OCI-M1 (cell line): ENCODE results near the gene MRPL55.
A peak's percentile ranks its signal among the peaks of the same experiment; 100 is the strongest.

Experiments
- DNase-seq: peaks from one replicate; lab custom pipeline; 2025; lab: John Stamatoyannopoulos, UW

Gene MRPL55

DNA sequence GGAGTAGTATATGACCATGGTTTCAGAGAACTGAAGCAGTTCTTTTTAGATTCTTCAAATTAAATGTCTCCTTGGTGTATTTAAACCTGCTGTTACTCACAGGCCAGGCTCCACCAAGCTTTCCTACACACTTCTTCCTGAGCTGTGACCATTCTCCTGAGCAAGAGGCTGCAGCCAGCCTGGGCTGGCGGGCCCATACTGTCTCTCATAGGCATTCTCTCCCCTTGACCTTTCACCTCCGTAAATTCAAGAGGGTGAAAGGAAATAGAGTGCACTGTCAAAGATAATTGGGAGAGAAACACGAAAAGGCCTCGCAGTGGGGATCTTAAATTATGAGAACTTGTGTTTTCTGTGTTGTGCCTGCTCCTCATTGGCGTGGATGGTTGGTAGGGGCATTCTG lies 24.3 kb downstream of the MRPL55 start:
- DNase-seq: no peak

DNA sequence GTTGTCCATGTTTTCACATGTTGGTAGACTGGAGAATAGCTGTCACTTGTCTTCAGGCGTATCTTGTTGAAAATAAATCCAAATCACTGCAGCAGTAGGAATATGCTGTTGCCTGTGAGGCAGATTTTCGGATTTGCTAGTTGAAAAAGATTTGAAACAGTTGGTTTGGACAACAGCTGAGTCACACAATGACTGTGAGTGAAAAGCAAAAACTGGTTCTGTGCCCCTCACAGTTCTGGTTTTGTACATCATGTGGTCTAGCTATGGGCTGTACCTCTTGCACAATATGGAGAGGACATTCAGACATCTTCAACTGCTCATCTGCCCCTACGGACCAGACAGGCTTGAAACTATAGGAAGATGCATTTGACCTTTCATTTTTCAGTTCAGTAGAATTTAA lies 24.8 kb downstream of the MRPL55 start:
- DNase-seq: peak; percentile 67

DNA sequence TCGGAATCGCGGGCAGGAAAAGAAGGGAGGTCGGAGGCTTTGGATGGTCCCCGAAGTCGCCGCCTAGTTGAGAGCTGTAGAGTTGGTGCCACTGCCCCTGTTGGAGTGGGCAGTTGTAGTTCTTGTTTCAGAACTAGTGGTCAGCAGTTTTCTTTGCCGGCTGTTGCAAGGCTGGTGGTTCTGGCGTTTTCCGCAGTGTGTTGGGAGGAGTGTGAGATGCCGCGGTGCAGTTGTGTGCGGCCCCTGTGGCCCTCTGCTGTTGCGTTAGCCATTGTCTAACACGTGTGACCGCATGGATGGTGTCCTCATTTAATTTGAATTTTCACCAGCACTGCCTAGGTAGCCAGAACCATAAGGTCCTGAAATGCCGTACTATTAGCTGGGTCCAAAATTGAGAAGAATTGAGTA lies 25.2 kb downstream of the MRPL55 start:
- DNase-seq: peak; percentile 62

GRCh38 chr1:228082918-228083870 lies 25.9 kb downstream of the MRPL55 start:
- DNase-seq: peak; percentile 58

- peak; percentile 98 for DNase-seq
Observed at GRCh38 chr1:228082214-228082917, 26.7 kb downstream of the MRPL55 start, which contains the start of gene ARF1. Gene ARF1, plus strand, starts transcription at chr1:228082708. Its CDS starts 14,407 bp downstream, at chr1:228097115.

DNA sequence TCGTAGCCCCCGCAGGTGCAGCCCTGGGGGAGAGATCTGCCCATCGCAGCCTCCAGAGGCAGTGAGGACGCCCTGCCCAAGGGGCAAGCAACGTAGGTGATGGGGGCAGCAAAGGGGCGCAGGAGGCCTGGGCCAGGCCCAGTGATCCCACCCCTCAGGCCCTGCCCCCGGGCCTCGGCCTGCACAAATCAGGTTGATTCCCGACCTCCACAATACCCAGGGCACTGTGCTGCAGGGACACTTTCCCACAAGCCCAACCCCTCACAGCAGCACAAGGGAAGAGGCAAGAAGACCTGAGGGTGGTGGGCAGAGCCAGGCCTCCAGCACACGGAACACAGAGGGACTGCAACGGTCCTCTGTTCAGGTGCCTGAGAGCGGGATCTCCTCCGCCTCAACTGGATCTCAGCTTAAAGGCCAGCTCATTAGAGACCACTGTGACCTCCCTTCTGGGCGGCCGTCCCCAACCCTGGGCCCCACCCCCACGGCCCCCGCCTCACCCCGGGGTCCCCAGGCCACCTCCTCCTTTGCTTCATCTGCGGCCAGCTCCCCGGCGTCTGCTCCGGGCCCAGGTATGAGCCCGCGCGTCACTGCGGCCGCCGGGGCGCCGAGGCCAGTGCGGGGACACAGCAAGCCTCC lies 27.4 kb downstream of the MRPL55 start:
- DNase-seq: peak; percentile 58

DNA sequence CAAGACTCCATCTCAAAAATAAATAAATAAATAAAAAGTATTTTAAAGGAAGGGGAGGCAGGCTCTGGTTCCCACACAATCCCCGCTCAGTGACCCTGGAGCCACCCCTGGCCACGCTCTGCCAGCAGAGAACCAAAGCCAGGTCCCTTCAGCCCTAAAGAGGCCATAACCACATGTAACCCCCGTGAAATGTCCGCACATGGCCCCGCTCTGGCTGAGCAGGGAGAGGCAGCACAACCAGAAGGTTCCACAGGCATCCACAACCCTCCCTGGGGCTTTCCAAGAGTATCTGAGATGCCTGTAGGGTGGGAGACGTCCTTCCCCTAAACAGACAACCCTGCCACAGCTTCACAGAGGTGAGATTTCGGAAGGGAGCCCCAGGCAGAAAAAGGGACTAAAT lies 28.0 kb downstream of the MRPL55 start:
- no peak for DNase-seq

- DNase-seq: no peak
Observed at GRCh38 chr1:228079601-228080263, 29.4 kb downstream of the MRPL55 start.

DNA sequence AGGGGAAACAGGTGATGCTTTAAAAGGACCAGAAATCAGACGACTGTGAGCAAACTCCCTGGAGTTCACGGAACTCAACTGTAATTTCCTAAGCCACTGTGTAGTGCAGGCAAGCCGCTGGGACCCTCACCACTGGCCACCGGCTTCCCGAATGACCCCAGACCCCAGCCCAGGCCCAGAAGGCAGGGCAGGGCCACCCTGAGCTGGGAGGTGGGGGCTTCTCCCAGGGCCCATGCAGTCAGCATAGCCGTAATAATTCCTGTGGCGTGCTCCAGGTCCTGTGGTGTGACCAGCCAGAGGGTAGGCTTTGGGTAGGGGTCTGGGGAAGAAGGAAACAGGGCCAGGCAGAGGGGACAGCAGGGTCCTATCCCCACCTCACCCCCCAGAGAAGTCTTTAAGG lies 30.1 kb downstream of the MRPL55 start:
- DNase-seq: no peak

- no peak for DNase-seq
Observed at GRCh38 chr1:228077565-228078330, 31.4 kb downstream of the MRPL55 start.

DNA sequence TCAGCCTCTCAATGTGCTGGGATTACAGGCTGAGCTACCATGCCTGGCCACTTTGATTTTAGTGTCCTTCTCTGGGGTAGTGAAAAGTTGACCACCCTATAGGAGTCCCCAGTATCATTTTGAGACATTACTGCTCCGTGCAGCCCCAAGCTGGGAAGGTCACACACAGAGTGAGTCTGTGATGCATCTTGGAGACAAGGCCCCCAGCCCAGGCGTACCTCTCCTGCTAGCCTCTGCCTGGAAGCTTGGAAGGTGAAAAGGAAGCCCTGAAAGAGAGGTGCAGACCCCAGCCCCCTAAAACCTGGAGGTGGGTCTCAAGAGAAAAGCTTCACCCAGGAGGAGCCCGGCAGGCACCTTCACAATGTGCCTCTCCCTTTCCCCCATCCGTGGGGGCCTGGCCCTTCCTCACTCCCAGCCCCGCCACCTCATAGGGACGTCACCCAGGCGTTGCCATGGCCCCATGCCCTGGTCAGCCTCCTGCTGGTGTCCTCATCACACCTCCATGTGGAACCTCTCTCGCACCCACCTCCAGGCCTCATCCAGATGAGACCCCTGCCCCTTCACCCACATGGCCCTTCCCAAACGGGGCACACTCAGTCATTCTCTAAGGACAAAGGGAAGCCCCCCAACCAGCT lies 32.2 kb downstream of the MRPL55 start:
- DNase-seq: no peak

DNA sequence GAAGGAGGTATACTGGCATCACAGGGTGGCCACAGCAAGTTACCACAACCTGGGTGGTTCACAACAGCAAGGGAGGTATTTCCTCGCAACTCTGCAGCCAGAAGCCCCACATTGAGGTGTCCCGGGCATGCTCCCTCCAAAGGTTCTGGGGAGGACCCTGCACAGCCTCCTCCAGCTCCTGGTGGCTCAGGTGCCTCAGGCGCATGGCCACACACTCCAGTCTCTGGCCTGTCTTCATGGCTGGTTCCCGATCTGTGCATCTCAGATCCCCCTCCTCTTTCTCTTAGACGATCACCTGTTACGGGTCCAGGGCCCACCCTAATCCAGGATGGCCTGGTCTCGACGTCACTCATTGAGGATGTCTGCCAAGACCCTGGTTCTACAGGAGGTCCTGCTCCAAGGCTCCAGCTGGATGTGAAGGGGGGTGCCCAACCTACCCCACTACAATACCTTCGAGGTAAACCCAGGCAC lies 33.3 kb downstream of the MRPL55 start:
- no peak for DNase-seq

DNA sequence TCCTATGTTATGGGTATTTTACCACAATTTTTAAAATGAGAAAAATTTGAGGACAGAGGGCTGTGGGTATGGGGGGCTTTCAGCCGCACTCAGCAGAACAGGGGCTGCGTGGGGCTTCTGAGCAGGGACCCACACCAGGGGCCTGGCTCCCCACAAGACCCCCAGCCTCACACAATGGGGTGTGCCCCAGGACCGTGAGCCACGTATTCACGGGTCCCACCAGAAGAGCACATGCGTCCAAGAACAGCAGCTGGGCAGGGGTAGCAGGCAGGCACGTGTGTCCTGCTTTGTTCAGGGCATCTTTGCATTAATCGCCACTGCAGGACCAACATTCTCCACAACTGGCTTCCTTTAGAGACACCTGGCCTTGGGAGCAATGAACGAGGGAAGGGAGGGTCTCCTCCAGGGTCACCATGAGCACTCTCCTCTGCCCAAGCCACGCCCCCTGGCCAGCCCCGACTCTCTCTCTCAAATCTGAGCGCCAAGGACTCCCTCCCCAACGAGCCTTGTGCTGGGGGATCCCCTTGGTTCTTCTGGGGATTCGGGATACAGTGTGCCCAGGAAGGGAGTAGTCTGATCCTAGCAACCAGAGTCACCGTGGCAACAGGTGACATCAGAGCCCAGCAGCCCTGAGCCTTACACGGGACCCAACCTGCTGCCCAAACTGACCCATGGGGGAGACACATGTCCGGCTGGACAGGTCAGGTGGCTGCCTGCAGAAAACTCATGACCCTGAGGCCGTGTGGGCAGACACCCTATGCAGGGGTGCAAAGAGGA lies 34.0 kb downstream of the MRPL55 start:
- no peak for DNase-seq

GRCh38 chr1:228073857-228074545 lies 35.1 kb downstream of the MRPL55 start:
- DNase-seq: no peak

DNA sequence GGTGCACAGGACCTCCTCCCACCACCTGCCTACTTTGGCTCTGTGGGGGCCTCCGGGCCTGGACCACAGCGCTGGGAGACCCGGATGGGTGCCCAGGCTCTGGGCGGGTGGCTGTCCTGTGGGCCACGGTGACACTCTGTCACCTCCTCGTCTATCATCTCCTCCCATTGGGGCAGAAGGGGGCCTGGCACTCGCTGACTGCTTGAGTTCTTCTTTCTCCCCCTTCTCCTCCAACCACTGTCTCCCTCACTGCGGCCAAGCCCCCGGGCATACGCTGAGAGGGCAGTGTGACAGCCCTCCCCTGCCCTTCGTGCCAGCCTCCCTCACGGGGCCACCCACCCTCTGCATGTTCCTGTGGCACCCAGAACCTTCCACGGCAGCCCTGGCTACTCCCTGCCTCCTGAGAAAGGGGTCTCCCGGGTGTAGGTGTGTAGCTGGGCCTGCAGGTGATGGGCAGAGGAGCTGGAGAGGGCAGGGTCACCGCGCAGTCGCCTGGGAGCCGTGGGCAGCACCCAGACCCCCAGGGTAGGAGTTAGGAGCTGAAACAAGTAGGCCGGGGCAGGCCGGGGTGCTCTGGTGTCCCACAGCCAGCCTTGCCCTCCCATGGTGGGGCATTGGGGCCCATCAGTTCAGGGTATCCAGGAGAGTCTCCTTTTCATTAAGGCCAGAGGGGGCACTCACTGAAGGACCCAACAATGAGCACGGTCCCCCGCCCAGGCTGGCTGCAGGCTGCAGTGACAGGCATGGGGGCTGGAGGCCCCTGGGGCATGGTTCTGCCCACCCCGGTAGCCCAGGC lies 35.8 kb downstream of the MRPL55 start:
- DNase-seq: no peak

DNA sequence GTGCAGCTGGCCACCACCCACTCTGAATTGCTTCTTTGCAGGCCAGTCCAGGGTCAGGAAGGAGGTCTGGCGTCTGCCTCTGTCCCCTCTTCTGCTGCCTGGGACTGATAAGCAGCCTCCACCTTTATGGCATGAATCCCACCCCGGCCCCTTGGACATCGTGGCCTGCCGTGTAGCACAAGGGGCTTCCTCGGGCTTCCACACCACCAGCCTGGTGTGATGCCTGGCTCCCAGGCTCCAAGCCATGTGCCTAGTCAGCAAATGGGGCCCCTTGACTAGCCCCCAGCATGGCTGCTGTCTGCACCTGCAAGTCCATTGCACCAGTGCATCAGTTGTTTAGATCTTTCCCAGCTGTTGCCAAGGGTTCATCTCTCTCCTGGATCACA lies 36.4 kb downstream of the MRPL55 start:
- no peak for DNase-seq

GRCh38 chr1:228071839-228072657 lies 37.1 kb downstream of the MRPL55 start:
- no peak for DNase-seq

DNA sequence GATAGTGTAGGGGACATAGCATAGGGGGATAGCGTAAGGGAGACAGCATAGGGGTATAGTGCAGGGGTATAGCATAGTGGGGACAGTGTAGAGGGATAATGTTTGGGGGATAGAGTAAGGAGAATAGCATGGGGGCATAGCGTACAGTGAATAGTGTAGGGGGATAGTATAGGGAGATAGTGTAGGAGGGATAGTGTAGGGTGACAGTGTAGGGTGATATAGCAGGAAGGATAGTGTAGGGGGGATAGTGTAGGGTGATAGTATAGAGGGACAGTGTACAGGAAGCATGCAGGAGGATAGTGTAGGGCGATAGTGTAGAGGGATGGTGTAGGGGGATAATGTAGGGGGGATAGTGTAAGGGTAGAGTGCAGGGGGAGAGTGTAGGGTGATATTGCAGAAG lies 38.2 kb downstream of the MRPL55 start:
- DNase-seq: no peak
